ENCODE results near the gene MEGF11.

Gene MEGF11

DNA sequence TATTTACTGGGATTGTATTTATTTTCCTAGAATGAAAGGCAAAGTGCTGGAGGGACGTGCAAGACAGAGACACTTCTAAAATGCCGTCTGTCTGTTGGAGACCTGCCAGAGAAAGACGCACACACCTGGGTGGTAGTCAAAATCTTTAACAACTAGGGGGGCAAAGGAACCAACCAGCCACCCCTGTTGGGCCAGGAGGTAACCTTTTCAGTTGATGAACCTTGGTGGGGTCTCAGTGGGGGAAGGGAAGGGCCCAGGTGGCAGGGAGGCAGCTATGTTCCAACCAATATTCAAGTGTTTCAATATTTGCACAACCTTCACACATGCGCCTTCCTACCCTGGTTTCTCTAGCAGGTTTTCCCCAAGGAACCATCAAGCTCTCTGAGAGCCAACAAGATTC lies 99.0 kb downstream of the MEGF11 start:
- Histone ChIP-seq H3K9me3 (ENCODE audit: control insufficient read depth, insufficient read depth, low read depth, low read length) (no peaks in the 10 kb centered on the region), H3K27ac (ENCODE audit: extremely low read depth, low read depth, low read length) (no peak overlapping the region), H3K4me1 (ENCODE audit: control insufficient read depth, insufficient read depth, low read length) (peaks cover 16% of the 10 kb centered on the region), H3K4me3 (ENCODE audit: low read depth, low read length) (no peak overlapping the region), H3K36me3 (ENCODE audit: control insufficient read depth in 2 of 2, insufficient read depth in 1 of 2, low read length in 2 of 2) (no peaks in the 10 kb centered on the region)
- POLR2A ChIA-PET: no interaction called here
- TF ChIP-seq ZNF426 (tag by site-specific recombination; IDR thresholded peaks at IDR 0.05) (no peak), GLIS1 (tag by site-specific recombination; IDR thresholded peaks at IDR 0.05) (peak; percentile 97), ZNF335 (tag by site-specific recombination; conservative IDR thresholded peaks at IDR 0.05) (no peak), KLF10 (tag by site-specific recombination; IDR thresholded peaks at IDR 0.05) (0 out of 2 replicates have a peak, but pooled peaks have one; percentile 8), ZNF529 (tag by site-specific recombination; IDR thresholded peaks at IDR 0.05; ENCODE audit: insufficient replicate concordance) (peak; percentile 3), SP2 (tag by site-specific recombination; IDR thresholded peaks at IDR 0.05) (no peak)
- TF ChIP-seq, protein P1, sequence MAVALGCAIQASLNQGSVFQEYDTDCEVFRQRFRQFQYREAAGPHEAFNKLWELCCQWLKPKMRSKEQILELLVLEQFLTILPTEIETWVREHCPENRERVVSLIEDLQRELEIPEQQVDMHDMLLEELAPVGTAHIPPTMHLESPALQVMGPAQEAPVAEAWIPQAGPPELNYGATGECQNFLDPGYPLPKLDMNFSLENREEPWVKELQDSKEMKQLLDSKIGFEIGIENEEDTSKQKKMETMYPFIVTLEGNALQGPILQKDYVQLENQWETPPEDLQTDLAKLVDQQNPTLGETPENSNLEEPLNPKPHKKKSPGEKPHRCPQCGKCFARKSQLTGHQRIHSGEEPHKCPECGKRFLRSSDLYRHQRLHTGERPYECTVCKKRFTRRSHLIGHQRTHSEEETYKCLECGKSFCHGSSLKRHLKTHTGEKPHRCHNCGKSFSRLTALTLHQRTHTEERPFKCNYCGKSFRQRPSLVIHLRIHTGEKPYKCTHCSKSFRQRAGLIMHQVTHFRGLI (tag by site-specific recombination; IDR thresholded peaks at IDR 0.05): 0 out of 2 replicates have a peak, but pooled peaks have one; percentile 17
- CTCF ChIA-PET: no interaction called here

DNA sequence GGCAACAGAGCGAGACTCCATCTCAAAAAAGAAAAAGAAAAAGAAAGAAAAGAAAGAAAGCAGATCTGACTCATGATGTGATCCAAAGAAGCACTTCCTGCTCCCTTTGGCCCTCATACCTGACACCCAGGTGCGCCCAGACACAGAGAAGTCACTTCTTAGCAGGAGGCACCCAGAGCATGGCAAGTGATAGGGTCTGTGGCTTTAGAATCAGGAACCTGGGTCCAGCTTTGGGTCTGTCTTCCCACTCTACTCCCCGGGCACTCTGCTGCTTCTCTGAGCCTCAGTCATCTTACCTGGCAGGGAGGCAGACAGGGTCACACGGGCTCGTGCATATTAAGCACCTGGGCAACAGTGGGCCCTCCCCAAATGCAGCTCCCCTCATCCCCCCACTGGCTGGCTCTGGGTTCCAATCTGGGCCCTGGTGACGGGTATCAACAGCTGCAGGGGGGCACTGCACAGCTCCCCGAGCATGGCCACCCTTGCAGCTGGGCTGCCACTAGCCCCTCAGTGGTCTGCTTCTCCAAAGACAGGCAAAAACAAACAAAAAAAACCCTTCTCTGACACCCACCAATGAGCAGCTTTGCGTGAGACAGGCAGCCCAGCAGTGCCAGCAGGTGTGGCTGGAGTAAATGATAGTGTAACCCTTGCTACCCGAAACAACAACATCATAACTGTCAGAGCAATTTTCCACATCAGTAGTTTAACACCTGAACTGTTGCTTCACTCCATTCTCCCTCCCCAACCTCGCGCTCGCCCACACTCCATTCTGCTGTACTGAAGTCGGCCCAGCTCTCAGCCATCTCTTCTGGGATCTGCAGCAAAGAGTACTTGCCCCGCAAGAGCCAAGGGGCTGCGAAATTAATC lies 99.8 kb downstream of the MEGF11 start:
- Histone ChIP-seq H3K9me3 (ENCODE audit: control insufficient read depth, insufficient read depth, low read depth, low read length) (no peaks in the 10 kb centered on the region), H3K4me1 (ENCODE audit: control insufficient read depth, insufficient read depth, low read length) (peaks cover 16% of the 10 kb centered on the region), H3K27ac (ENCODE audit: extremely low read depth, low read depth, low read length) (no peak overlapping the region; the same call in 1 of the 2 replicates), H3K36me3 (ENCODE audit: control insufficient read depth in 2 of 2, insufficient read depth in 1 of 2, low read length in 2 of 2) (no peaks in the 10 kb centered on the region), H3K4me3 (ENCODE audit: low read depth, low read length) (no peak overlapping the region)
- POLR2A ChIA-PET: interaction anchor here (0.6 kb wide), 1 partner anchor 25 kb away, joined by 3 read pairs; no protein-coding TSS in a partner anchor
- CTCF ChIA-PET: no interaction called here
- TF ChIP-seq, protein P2, sequence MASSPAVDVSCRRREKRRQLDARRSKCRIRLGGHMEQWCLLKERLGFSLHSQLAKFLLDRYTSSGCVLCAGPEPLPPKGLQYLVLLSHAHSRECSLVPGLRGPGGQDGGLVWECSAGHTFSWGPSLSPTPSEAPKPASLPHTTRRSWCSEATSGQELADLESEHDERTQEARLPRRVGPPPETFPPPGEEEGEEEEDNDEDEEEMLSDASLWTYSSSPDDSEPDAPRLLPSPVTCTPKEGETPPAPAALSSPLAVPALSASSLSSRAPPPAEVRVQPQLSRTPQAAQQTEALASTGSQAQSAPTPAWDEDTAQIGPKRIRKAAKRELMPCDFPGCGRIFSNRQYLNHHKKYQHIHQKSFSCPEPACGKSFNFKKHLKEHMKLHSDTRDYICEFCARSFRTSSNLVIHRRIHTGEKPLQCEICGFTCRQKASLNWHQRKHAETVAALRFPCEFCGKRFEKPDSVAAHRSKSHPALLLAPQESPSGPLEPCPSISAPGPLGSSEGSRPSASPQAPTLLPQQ (tag by site-specific recombination; IDR thresholded peaks at IDR 0.05): peak; percentile 31; the same call in 1 of the 2 replicates
- TF ChIP-seq IKZF3 (tag by site-specific recombination; IDR thresholded peaks at IDR 0.05) (no peak), ZNF121 (tag by site-specific recombination; IDR thresholded peaks at IDR 0.05) (0 out of 2 replicates have a peak, but pooled peaks have one; percentile 76), KLF16 (tag by site-specific recombination; IDR thresholded peaks at IDR 0.05) (peak; percentile 60; the same call in 1 of the 2 replicates), ZNF426 (tag by site-specific recombination; IDR thresholded peaks at IDR 0.05) (no peak), ZNF140 (tag by site-specific recombination; IDR thresholded peaks at IDR 0.05) (no peak), ZNF624 (tag by site-specific recombination; IDR thresholded peaks at IDR 0.05) (no peak), KLF7 (tag by site-specific recombination; IDR thresholded peaks at IDR 0.05; ENCODE audit: borderline replicate concordance) (peak; percentile 52; the same call in 1 of the 2 replicates), ZFP37 (tag by site-specific recombination; IDR thresholded peaks at IDR 0.05) (no peak), ZNF2 (tag by site-specific recombination; IDR thresholded peaks at IDR 0.05) (peak; percentile 52; the same call in 1 of the 2 replicates), ZNF843 (tag by site-specific recombination; IDR thresholded peaks at IDR 0.05) (peak; percentile 95), ZNF48 (tag by site-specific recombination; IDR thresholded peaks at IDR 0.05) (no peak), ZNF157 (tag by site-specific recombination; IDR thresholded peaks at IDR 0.05) (no peak), ZBTB21 (tag by site-specific recombination; IDR thresholded peaks at IDR 0.05) (no peak), PRDM1 (tag by site-specific recombination; IDR thresholded peaks at IDR 0.05) (no peak), ZNF560 (tag by site-specific recombination; IDR thresholded peaks at IDR 0.05; ENCODE audit: borderline replicate concordance) (no peak), SCRT1 (tag by site-specific recombination; IDR thresholded peaks at IDR 0.05; ENCODE audit: borderline replicate concordance) (peak; percentile 100), ZNF155 (tag by site-specific recombination; IDR thresholded peaks at IDR 0.05) (no peak), FEZF1 (tag by site-specific recombination; IDR thresholded peaks at IDR 0.05) (peak; percentile 83), KLF8 (tag by site-specific recombination; IDR thresholded peaks at IDR 0.05) (peak; percentile 67)
- TF ChIP-seq, protein P3, sequence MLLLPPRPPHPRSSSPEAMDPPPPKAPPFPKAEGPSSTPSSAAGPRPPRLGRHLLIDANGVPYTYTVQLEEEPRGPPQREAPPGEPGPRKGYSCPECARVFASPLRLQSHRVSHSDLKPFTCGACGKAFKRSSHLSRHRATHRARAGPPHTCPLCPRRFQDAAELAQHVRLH (tag by site-specific recombination; IDR thresholded peaks at IDR 0.05): peak; percentile 91
- TF ChIP-seq, protein P4, sequence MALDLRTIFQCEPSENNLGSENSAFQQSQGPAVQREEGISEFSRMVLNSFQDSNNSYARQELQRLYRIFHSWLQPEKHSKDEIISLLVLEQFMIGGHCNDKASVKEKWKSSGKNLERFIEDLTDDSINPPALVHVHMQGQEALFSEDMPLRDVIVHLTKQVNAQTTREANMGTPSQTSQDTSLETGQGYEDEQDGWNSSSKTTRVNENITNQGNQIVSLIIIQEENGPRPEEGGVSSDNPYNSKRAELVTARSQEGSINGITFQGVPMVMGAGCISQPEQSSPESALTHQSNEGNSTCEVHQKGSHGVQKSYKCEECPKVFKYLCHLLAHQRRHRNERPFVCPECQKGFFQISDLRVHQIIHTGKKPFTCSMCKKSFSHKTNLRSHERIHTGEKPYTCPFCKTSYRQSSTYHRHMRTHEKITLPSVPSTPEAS (tag by site-specific recombination; IDR thresholded peaks at IDR 0.05): no peak
- TF ChIP-seq, protein P5, sequence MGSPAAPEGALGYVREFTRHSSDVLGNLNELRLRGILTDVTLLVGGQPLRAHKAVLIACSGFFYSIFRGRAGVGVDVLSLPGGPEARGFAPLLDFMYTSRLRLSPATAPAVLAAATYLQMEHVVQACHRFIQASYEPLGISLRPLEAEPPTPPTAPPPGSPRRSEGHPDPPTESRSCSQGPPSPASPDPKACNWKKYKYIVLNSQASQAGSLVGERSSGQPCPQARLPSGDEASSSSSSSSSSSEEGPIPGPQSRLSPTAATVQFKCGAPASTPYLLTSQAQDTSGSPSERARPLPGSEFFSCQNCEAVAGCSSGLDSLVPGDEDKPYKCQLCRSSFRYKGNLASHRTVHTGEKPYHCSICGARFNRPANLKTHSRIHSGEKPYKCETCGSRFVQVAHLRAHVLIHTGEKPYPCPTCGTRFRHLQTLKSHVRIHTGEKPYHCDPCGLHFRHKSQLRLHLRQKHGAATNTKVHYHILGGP (tag by site-specific recombination; IDR thresholded peaks at IDR 0.05): 0 out of 2 replicates have a peak, but pooled peaks have one; percentile 16
